ENCODE results near the gene HDAC3.

The HDAC3 gene

DNA sequence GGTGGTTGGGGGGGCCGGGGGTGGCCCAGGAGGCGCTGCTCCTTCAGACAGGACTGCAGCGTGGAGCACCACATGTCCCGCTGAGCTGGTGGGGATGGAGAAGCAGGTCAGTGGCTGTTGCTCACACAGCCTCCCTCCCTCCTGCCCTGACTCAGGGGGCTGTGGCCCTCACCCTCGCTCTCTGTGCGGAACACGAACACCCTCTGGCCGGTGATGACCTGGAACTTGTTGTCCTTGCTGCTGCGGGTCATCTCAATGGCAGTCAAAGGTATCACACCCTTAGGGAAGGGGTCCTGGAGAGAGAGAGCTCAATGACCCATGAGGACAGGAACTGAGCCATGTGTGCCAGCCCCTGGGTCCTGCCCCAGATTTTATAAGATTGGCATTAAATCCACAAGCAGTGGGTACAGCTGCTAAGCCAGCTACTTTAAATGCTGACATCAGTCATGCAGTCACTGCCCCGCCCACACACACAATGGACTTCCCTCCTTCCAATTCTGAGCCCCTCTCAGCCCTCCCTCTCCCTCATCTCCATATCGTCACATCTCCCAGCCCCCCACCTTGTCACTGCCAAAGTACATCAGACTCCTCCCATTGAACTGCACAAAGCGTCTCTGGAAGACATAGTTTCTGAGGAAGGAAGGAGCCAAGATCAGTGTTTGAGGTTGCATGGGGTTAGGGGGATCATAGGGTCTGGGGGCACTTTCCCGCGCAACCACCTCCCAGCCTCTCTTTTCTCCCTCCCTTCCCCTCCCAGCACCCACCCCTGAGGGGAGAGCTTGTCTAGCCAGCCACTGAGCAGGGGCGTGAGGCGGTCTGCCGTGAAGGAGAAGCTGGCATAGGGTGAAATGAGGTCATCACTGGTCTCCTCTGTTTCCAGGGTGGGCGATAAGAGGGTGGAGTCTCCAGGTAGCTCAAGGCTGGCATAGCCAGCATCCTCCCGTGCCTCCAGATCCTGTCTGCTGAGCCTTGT, 36.5 kb upstream of the HDAC3 start:
- no peaks in the 10 kb centered on the region for H3K9me3 ChIP-seq (ENCODE audit: control insufficient read depth, low read depth, low read length)
- peaks cover 33% of the 10 kb centered on the region for H3K36me3 ChIP-seq (ENCODE audit: control insufficient read depth, low read depth, low read length)
- H3K4me3 ChIP-seq (ENCODE audit: low read length) = no peak overlapping the region
- H3K9ac ChIP-seq (ENCODE audit: low read length) = no peak overlapping the region
- no peak overlapping the region for H3K27ac ChIP-seq (ENCODE audit: low read length)
- no peaks in the 10 kb centered on the region for H3K27me3 ChIP-seq (ENCODE audit: control insufficient read depth, insufficient read depth, low read length)
- peaks cover 21% of the 10 kb centered on the region for H3K4me1 ChIP-seq (ENCODE audit: control insufficient read depth, low read depth, low read length)

DNA sequence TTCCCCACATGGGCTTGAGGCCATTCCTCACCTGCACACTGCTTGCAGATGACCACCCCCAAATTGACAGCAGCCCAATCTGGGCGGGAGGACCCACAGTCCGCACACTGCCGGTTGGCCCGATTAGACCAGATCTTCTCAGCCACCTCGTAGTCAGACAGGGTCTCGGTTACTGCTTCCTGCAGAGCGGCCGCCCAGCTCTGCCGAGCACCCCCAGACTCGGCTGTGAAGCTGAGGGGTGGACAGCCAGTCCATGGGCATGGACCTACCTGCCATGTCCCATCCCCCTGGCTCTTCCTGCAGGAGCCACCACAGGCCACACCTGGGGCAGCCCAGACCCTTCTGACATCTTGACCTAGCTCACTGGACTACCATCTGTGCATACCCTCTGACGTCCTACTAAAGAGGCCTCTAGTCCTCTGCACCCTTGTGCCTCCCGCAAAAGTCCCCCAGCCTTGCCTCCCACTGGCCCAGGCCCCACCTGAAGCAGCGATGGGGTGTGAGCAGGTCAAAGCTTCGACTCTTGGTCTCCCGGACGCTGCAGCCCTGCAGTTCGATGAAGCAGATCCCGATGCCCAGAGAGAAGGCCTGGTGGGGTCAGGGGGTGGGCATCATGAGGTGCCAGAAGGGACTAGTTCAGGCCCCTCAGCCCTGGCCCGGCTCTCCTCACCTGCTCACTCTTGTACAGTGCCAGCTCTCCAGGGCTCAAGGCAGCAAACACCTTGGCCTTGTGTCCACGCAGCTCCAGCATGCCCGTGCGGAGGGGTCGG, 35.6 kb upstream of the HDAC3 start:
- peaks cover 32% of the 10 kb centered on the region for H3K36me3 ChIP-seq (ENCODE audit: control insufficient read depth, low read depth, low read length)
- no peak overlapping the region for H3K9ac ChIP-seq (ENCODE audit: low read length)
- H3K4me3 ChIP-seq (ENCODE audit: low read length) = no peak overlapping the region
- no peaks in the 10 kb centered on the region for H3K27me3 ChIP-seq (ENCODE audit: control insufficient read depth, insufficient read depth, low read length)
- no peak overlapping the region for H3K27ac ChIP-seq (ENCODE audit: low read length)
- H3K4me1 ChIP-seq (ENCODE audit: control insufficient read depth, low read depth, low read length) = peaks cover 19% of the 10 kb centered on the region
- no peaks in the 10 kb centered on the region for H3K9me3 ChIP-seq (ENCODE audit: control insufficient read depth, low read depth, low read length)

DNA sequence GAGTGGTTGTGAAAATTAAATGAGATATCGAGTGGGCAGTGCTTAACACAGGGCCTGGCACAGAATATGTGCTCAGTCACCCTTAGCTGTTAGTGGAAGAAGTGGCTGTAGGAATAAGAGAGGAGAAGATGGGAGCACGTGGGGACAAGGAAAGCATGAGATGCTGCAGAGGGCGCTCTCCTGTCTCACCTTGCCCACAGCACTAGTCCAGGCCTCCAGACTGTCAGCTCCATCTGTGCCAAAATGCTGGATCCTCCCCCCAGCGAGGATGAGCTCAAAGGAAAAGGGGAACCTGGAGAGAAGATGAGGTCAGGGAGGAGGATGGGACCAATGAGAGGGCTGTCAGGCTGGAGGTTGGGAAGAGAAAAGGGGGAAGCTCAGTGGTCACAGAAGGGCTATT, 32.9 kb upstream of the HDAC3 start:
- H3K9me3 ChIP-seq (ENCODE audit: control insufficient read depth, low read depth, low read length) = no peaks in the 10 kb centered on the region
- no peak overlapping the region for H3K27ac ChIP-seq (ENCODE audit: low read length)
- no peak overlapping the region for H3K4me3 ChIP-seq (ENCODE audit: low read length)
- no peak overlapping the region for H3K9ac ChIP-seq (ENCODE audit: low read length)
- H3K4me1 ChIP-seq (ENCODE audit: control insufficient read depth, low read depth, low read length) = peaks cover 11% of the 10 kb centered on the region
- H3K36me3 ChIP-seq (ENCODE audit: control insufficient read depth, low read depth, low read length) = peaks cover 33% of the 10 kb centered on the region
- no peaks in the 10 kb centered on the region for H3K27me3 ChIP-seq (ENCODE audit: control insufficient read depth, insufficient read depth, low read length)

DNA sequence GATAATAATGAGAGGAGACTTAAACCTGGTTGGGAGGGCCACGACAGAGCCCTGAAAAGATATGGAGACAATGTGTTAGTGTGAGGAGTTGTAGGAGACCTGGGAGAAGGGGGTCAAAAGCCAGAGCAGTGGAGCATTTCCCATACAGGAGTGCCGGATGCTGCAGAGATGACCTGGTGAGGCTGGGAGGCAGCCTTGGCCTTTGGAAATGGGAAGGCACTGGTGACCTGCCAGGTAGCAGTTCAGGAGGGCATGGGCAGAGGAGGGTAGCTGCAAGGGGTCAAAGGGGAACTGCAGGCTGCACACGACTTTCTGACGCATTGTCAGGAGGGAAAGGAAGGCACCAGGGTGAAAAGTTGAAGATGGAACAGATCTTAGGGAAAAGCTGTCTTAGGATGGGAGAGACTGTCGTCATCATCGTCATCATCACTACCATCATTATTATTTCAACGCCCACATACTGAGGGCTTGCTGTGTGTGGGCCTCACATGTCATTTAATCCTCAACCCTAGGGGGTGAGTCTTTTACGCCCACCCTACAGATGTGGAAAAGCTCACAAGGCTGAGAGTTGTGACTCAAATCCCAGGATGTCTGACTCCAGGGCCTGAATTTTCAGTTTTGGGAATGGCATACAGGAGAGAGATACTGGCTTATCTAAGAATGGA, 32.1 kb upstream of the HDAC3 start:
- Histone ChIP-seq H3K27ac (ENCODE audit: low read length) (no peak overlapping the region), H3K9me3 (ENCODE audit: control insufficient read depth, low read depth, low read length) (no peaks in the 10 kb centered on the region), H3K4me3 (ENCODE audit: low read length) (no peak overlapping the region), H3K9ac (ENCODE audit: low read length) (no peak overlapping the region), H3K4me1 (ENCODE audit: control insufficient read depth, low read depth, low read length) (peaks cover 7% of the 10 kb centered on the region), H3K27me3 (ENCODE audit: control insufficient read depth, insufficient read depth, low read length) (no peaks in the 10 kb centered on the region), H3K36me3 (ENCODE audit: control insufficient read depth, low read depth, low read length) (peaks cover 40% of the 10 kb centered on the region)

DNA sequence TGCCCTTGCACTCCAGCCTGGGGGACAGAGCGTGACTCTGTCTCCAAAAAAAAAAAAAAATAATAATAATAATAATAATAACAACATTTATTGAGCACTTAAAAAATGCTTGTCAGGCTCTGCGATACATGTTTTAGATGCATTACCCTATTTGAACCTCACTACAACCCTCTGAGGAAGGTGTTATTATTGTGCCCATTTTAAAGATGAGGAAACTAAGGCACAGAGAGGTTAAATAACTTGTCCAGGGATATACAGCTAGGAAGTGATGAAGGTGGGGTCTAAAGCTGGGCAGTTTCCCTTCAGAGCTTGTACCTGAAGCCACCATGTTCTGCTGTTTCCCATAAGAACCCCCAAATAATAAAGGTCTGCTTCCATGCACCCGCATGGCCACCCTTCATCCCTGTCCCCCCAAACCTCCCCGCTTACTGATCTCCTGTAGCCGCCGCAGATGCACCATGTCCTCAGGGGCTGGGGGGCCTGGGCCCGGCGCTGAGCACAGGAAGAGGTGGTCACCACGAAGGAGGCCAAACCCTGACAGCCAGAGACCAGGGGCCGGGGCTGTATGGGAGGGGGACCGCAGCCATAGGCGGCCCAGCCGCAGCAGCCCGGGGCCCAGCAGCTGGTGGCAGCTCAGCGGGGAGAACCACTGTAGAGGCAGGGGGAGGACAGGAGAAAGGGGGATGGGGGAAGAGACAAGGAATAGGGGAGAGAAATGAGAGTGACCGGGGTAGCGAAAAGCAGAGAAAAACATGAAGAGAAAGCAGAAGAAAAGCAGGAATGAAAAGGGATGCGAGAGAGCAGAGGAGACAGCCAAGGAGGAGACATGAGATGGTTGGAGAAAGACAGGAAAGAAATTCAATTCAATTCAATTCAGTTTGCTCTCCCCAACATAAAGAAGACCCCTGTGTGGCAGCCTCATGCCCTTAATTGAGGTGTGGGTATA, 29.6 kb upstream of the HDAC3 start:
- Histone ChIP-seq H3K9me3 (ENCODE audit: control insufficient read depth, low read depth, low read length) (no peaks in the 10 kb centered on the region), H3K27me3 (ENCODE audit: control insufficient read depth, insufficient read depth, low read length) (no peaks in the 10 kb centered on the region), H3K9ac (ENCODE audit: low read length) (no peak overlapping the region), H3K4me3 (ENCODE audit: low read length) (no peak overlapping the region), H3K4me1 (ENCODE audit: control insufficient read depth, low read depth, low read length) (peaks cover 3% of the 10 kb centered on the region), H3K36me3 (ENCODE audit: control insufficient read depth, low read depth, low read length) (peaks cover 46% of the 10 kb centered on the region), H3K27ac (ENCODE audit: low read length) (no peak overlapping the region)

- peaks cover 3% of the 10 kb centered on the region for H3K4me1 ChIP-seq (ENCODE audit: control insufficient read depth, low read depth, low read length)
- peaks cover 35% of the 10 kb centered on the region for H3K36me3 ChIP-seq (ENCODE audit: control insufficient read depth, low read depth, low read length)
- H3K4me3 ChIP-seq (ENCODE audit: low read length) = no peak overlapping the region
- H3K9me3 ChIP-seq (ENCODE audit: control insufficient read depth, low read depth, low read length) = no peaks in the 10 kb centered on the region
- no peak overlapping the region for H3K27ac ChIP-seq (ENCODE audit: low read length)
- H3K9ac ChIP-seq (ENCODE audit: low read length) = no peak overlapping the region
- no peaks in the 10 kb centered on the region for H3K27me3 ChIP-seq (ENCODE audit: control insufficient read depth, insufficient read depth, low read length)
Observed at GRCh38 chr5:141664733-141665461, 28.2 kb upstream of the HDAC3 start.

DNA sequence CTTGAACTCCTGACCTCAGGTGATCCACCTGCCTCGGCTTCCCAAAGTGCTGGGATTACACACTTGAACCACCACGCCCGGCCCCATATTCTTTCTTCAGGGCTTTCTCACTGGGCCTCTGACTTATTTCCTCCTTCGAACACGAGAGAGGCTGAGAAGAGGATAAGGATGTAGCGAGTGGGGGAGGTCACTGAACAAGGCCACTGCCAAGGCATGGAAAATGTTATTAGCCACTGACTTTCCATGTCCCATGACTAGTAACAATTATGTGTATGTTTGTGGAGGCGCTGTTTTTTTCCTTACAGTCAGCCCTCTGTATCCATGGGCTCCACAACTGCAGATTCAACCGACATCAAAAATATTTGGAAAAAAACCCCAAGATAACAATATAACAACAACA, 26.9 kb upstream of the HDAC3 start:
- peaks cover 3% of the 10 kb centered on the region for H3K4me1 ChIP-seq (ENCODE audit: control insufficient read depth, low read depth, low read length)
- H3K9me3 ChIP-seq (ENCODE audit: control insufficient read depth, low read depth, low read length) = no peaks in the 10 kb centered on the region
- no peaks in the 10 kb centered on the region for H3K27me3 ChIP-seq (ENCODE audit: control insufficient read depth, insufficient read depth, low read length)
- no peak overlapping the region for H3K27ac ChIP-seq (ENCODE audit: low read length)
- no peak overlapping the region for H3K9ac ChIP-seq (ENCODE audit: low read length)
- peaks cover 35% of the 10 kb centered on the region for H3K36me3 ChIP-seq (ENCODE audit: control insufficient read depth, low read depth, low read length)
- no peak overlapping the region for H3K4me3 ChIP-seq (ENCODE audit: low read length)

DNA sequence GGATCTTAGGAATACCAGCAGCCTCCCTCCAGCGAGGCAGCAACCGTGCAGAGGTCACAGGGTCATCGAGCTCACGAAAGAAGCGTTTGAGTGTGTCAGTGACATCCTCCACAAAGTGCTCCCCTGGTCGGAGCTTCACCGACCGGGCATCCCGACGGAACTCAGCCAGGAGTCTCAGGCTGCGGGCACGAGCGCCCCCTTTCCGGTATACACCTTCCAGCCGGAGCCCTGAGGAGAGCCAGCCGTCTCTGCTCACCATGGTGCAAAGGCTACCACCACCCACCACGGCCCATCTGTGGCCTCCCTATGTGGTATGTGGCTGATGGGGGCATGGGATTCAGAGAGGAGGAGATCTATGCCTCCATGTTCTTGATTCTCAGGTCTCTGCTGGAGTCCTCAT, 25.4 kb upstream of the HDAC3 start:
- Histone ChIP-seq H3K27ac (ENCODE audit: low read length) (no peak overlapping the region), H3K4me3 (ENCODE audit: low read length) (no peak overlapping the region), H3K36me3 (ENCODE audit: control insufficient read depth, low read depth, low read length) (peaks cover 47% of the 10 kb centered on the region), H3K9me3 (ENCODE audit: control insufficient read depth, low read depth, low read length) (no peaks in the 10 kb centered on the region), H3K27me3 (ENCODE audit: control insufficient read depth, insufficient read depth, low read length) (no peaks in the 10 kb centered on the region), H3K9ac (ENCODE audit: low read length) (no peak overlapping the region), H3K4me1 (ENCODE audit: control insufficient read depth, low read depth, low read length) (peaks cover 3% of the 10 kb centered on the region)

DNA sequence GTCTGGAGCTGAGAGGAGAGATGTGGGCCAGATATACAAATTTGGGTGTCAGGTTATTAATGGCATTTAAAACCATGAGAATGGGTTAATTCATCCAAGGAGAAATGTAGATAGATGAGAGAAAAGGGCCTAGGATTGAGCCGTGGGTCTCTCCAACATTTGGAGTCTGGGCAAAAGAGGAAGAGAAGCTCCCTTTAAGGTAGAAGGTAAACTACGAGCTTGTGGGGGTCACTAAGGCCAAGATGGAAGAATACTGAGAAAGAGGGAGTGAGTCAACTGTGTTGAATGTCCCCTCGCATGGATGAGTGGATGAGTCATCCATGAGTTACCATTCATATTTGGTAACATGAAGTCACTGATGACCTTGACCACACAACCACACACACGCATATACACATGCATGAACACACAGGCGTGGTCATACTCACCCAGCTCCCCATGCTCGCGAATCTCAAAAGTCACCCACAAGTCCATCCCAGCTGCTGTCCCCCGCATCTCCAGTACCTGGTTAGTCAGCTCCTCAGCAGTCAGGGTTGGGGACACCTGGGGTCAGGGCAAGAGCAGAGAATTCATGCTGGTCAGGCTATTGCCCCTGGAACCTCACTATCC, 21.4 kb upstream of the HDAC3 start:
- H3K27me3 ChIP-seq (ENCODE audit: control insufficient read depth, insufficient read depth, low read length) = no peaks in the 10 kb centered on the region
- H3K36me3 ChIP-seq (ENCODE audit: control insufficient read depth, low read depth, low read length) = peaks cover 65% of the 10 kb centered on the region
- H3K4me1 ChIP-seq (ENCODE audit: control insufficient read depth, low read depth, low read length) = no peaks in the 10 kb centered on the region
- H3K4me3 ChIP-seq (ENCODE audit: low read length) = no peak overlapping the region
- no peak overlapping the region for H3K27ac ChIP-seq (ENCODE audit: low read length)
- H3K9ac ChIP-seq (ENCODE audit: low read length) = no peak overlapping the region
- H3K9me3 ChIP-seq (ENCODE audit: control insufficient read depth, low read depth, low read length) = no peaks in the 10 kb centered on the region

DNA sequence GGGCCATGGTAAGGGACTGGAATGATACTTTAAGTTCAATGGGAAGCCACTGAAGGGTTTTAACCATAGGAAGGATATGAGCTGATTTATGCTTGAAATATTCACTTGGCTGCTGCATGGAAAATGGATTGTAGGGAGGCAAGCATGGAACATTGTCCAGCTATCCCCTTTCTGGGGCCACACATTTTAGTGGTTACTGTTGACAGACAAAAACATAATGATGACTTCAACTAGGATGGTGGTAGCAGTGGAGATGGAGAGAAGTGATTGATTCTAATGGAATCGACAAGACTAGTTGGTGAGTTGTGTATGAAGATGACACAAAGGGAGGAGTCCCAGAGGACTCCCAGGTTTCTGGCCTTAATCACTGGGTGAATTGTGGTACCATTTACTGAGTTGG, 20.8 kb upstream of the HDAC3 start:
- no peak overlapping the region for H3K9ac ChIP-seq (ENCODE audit: low read length)
- no peaks in the 10 kb centered on the region for H3K9me3 ChIP-seq (ENCODE audit: control insufficient read depth, low read depth, low read length)
- H3K27me3 ChIP-seq (ENCODE audit: control insufficient read depth, insufficient read depth, low read length) = no peaks in the 10 kb centered on the region
- no peak overlapping the region for H3K4me3 ChIP-seq (ENCODE audit: low read length)
- no peaks in the 10 kb centered on the region for H3K4me1 ChIP-seq (ENCODE audit: control insufficient read depth, low read depth, low read length)
- H3K36me3 ChIP-seq (ENCODE audit: control insufficient read depth, low read depth, low read length) = peaks cover 62% of the 10 kb centered on the region
- H3K27ac ChIP-seq (ENCODE audit: low read length) = no peak overlapping the region
